Urothelium cell line (cell line): Measurements from ENCODE around the gene MRPL49.
A peak's percentile ranks its signal among the peaks of the same experiment; 100 is the strongest.

Experiments used
- DNase-seq: peaks from one replicate; pipeline ENCODE4 v3.0.0; 2011; ENCODE audit warnings: low spot score, mixed read lengths
- FAIRE-seq: peaks from 2 replicates; lab custom pipeline; 2011; peaks lifted over from hg19 to GRCh38; lab: Jason Lieb, UNC

The MRPL49 gene

DNA sequence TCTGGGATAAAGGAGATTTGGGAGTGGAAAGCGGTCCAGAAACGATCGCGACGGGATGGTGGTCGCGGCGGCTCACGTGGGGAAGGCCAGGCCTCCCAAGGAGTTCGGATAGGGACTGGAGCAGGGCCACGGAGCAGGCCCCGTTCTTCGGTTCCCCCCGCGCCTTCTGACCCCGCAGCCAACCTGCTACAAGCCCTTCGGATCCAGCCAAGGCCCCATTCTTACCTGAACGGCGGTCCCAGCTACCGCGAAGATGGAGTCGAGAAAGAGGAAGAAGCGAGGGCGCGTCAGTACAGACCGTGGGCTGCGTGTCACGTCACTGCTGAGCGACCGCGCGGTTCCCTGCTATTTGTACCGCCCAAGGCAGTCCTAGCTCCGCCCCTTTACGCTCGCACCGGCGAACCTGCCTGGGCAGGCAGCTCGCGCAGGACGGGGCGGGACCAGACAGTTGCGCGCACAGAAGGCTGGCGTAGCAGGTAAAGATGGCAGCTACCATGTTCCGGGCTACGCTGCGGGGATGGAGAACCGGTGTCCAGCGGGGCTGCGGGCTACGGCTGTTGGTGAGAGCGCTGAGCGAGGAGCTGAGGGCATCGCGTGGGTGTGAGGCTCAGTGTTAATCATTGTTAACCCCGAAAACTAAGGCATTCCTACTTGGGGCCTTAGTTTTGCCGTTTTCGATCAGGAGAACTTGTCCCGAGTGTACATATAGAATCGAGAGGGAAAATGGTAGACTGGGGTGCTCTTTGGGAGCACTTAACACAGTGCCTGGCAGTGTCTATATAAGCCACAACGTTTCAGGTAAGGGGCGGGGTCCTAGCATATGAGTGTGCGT, at the start of gene MRPL49, which contains the start of gene FAU:
TSS of gene MRPL49 (plus strand) at position 457 of the 832 bp plus-strand sequence. CDS start at position 483, 26 bp downstream.
TSS of gene FAU (minus strand) at position 270 of the 832 bp plus-strand sequence. CDS start 321 bp downstream, outside the sequence.
- peak; percentile 98 for DNase-seq
- peak; percentile 94 for FAIRE-seq

- FAIRE-seq (no peak), DNase-seq (no peak)
These were observed 49.5 kb upstream of the MRPL49 start for GRCh38 chr11:65072631-65072966.

DNA sequence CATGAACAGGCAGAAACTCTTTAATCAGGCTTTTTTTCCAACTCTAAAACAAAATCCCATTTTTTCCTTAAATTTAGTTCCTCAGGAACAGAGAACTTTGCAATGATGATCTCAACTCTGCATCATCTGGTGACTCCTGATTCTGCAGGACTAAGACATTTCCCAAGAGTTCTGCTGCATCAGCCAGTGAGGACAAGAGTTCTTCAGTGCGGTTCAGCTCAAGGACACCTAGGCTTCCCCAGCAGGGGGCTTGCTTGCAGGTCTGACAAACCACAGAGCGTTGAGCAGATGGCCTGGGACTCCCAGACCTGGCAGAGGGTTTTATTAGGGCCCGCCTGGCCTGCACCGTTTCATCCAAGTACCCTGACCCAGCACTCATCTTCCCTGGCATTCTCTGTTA, 44.7 kb upstream of the MRPL49 start:
- FAIRE-seq (no peak), DNase-seq (no peak)

DNA sequence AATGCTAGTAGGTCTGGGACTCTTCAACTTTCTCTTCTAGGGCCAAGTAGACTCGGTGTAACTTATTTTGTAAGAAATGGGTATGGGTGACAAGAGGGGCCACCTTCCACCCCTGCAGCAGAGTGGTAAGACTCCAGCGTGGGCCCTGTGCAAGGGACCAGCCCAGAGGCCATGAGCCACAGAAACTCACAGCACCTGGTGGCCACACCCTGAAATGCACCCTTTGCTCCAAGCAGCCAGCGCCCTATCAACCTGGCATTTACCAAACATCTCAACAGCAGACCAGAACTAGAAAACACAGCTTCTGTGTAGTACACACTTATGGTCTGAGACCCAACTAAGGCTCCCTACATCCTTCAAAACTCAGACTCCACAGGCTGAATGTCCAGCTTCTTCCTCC, 44.0 kb upstream of the MRPL49 start:
- no peak for FAIRE-seq
- peak; percentile 55 for DNase-seq

DNA sequence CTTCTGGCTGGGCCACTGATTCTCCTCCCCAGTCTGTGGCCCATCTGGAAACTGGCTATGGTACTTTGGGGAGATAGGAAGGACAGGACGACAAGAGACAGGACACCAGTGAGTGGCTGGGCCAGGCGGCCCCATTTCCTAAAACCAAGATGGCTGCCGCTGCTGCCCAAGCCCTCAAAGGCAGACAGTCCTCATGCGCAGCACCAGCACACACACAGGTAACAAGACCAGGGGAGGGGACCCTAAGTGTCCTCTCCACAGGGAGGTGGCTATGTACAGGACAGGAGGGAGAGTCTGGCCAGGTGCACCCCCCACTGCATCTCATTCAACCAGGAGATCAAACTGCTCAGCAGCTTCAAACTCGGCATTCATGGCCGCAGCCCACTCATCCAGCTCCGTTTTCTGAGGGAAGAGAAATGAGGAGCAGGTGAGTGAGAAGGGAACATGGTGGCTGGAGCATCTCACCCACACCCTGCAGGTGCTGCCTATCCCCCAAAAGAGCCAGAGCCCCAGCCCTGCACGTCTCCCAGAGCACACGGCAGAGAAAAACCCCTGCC, 43.3 kb upstream of the MRPL49 start:
- FAIRE-seq: no peak

GRCh38 chr11:65083134-65083833, 38.8 kb upstream of the MRPL49 start:
- no peak for DNase-seq
- FAIRE-seq: no peak

More for the DNA sequence above, 43.3 kb upstream of the MRPL49 start:
- DNase-seq: no peak

DNA sequence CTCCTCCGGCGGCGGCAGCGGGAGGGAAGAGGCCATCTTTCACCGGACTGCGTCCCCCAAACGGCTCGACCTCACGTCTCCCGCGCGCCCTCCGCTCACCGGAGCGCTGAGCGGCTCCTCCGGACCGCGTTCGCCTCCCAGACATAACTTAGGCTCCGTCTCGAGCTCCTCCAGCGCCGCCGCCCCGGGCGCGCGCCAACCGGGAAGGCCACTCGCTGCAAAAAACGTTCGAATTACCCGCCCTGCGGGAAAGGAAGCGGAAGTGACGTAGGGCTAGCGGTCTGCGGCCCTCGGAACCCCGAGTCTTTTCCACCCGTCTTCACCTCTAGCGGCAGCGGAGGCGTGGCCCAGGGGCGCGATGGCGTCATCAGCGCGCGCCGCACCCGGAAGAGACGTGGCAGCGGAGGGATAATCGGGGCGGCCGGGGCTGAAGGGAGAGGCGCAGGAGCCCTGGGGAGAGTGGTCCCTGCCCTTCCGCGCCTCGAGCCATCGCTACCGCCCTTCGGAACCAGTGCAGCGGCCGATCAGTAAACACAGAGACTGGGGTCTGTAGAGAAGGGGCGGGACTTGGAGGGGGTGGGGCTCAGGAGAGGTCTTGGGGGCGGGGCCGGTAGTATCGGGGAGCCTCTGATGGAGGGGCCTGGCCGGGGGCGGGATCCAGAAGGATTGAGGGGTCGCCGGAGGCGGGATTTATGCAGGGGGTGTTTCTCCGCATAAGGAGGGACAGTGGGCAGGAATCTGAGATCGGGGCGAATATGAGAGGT, 38.1 kb upstream of the MRPL49 start, which contains the start of the genes CDCA5 and ZFPL1:
TSS of gene CDCA5 (minus strand) at position 207 of the 764 bp plus-strand sequence. CDS start at position 145, 62 bp downstream.
TSS of gene ZFPL1 (plus strand) at position 389 of the 764 bp plus-strand sequence. CDS start 477 bp downstream, outside the sequence.
- DNase-seq (peak; percentile 99), FAIRE-seq (no peak)

DNA sequence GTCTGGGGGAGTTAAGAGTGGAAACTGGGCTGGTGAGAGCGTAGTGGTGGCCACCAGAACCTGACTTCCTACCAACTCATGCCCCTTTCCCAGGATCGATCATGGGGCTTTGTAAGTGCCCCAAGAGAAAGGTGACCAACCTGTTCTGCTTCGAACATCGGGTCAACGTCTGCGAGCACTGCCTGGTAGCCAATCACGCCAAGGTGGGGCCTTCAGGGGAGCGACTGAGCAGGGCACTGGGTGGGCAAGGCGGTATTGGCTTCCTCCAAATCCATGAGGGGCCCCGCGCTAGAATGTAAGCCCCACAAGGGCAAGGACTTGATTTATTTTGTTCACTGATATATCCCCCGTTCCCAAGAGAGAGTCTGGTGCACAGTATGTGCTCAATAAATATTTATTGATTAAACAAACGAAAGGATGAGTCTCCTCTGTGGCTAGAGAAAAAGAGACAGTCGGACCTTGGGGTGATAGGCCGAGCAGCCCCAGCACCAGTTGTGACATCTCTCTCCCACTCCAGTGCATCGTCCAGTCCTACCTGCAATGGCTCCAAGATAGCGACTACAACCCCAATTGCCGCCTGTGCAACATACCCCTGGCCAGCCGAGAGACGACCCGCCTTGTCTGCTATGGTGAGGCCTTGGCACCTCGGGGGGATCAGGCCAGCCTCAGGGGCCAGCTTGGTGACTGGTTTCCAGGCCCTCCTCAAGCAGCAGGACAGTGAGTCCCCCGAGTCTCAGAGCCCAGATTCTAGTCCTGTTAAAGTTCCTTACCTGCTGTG, 37.3 kb upstream of the MRPL49 start:
- FAIRE-seq (no peak), DNase-seq (peak; percentile 18)

GRCh38 chr11:65085446-65085845, 36.7 kb upstream of the MRPL49 start:
- no peak for FAIRE-seq

GRCh38 chr11:65086809-65087208, 35.3 kb upstream of the MRPL49 start:
- DNase-seq: no peak
- FAIRE-seq: no peak

More at GRCh38 chr11:65085446-65085845, 36.7 kb upstream of the MRPL49 start:
- DNase-seq: no peak

GRCh38 chr11:65087216-65087615, 34.9 kb upstream of the MRPL49 start:
- no peak for DNase-seq
- FAIRE-seq: no peak

GRCh38 chr11:65087827-65088226, 34.3 kb upstream of the MRPL49 start:
- FAIRE-seq (no peak), DNase-seq (no peak)

DNA sequence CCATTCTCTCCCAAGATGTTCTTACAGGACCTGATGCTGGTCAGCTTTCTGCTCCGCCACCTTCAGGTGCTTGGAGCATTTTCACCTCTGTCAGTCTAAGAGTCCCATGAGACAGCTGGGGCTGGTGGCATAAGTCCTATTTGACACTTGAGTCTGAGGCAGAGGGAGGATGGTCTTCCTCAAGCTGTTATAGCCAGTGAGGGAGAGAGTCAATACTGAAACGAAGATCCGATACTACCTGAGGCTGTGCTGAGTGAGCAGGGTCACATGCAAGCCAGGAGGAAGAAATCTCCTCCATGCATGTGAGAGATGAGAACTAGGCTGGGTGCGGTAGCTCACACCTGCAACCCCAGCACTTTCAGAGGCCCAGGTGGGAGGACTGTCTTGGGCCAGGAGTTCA, 32.5 kb upstream of the MRPL49 start:
- no peak for DNase-seq
- no peak for FAIRE-seq

DNA sequence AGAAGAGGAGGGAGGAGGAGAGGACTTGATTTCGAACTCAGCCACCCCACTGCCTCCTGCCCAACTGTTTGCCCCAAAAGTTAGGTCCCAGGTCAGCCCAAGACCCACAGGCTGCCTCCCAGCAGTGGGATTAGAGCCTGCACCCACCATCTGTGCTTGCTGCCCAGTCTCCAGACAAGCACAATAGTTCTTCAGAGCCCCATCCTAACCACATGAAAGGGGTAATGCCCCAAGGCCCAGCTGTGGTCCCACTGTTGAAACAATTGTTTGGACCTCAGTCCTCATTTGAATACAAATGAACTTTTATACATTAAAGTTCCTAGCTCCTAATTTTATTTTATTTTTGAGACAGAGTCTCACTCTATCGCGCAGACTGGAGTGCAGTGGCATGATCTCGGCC, 31.5 kb upstream of the MRPL49 start:
- DNase-seq: no peak
- no peak for FAIRE-seq

DNA sequence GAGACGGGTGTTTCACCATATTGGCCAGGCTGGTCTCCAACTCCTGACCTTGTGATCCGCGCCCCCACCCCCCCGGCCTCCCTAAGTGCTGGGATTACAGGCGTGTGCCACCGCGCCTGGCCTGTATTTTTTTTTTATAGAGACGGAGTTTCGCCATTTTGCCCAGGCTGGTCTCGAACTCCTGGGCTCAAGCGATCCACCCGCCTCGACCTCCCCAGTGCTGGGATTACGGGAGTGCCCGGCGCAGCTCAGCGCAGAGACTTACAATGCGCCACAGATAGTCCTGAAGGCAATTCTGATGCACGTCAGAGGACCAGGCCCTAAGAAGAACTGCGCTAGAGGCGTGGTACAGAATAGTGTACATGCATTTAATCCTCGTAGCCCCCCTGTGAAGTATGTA, 26.7 kb upstream of the MRPL49 start:
- FAIRE-seq: no peak
- no peak for DNase-seq

GRCh38 chr11:65095974-65096806, 25.9 kb upstream of the MRPL49 start, which contains the start of gene VPS51:
Gene VPS51 (plus strand): TSS chr11:65096214. CDS start chr11:65096251, 37 bp downstream.
- FAIRE-seq (peak; percentile 80), DNase-seq (peak; percentile 90)

- no peak for DNase-seq
- no peak for FAIRE-seq
These were observed 25.2 kb upstream of the MRPL49 start for GRCh38 chr11:65096926-65097325.

GRCh38 chr11:65100674-65101350, 21.3 kb upstream of the MRPL49 start:
- DNase-seq (no peak), FAIRE-seq (no peak)
